ENCODE results near the gene AKR1E2.

GRCh38 chr10:4837551-4837950 is 11.5 kb downstream of the AKR1E2 start:
- TF ChIP-seq CTCF (IDR thresholded peaks at IDR 0.05) (no peak), POLR2A (IDR thresholded peaks at IDR 0.05) (no peak)

Measured in body of pancreas (tissue), 4 donors.